ENCODE results near the gene RAB31.

- no peak for TF ChIP-seq CTCF (IDR thresholded peaks at IDR 0.05; ENCODE audit: borderline replicate concordance, extremely low read depth, low read length, poor library complexity, severe bottlenecking)
- TF ChIP-seq EZH2 (IDR thresholded peaks at IDR 0.05; ENCODE audit: borderline replicate concordance, low read depth, low read length, severe bottlenecking) = no peak
These were observed 117.5 kb downstream of the RAB31 start for GRCh38 chr18:9825571-9826073.

Measured in DND-41 (cell line).